Measurements from ENCODE around the gene MARCHF2. TPM values are rescaled to one million over a fixed set of nuclear protein-coding genes. Genes with fewer than 3 reads are reported as not detected.

MARCHF2 gene
- total RNA-seq, 1 experiment from 2014 or later: 27.5 TPM

GRCh38 chr19:8463365-8463764, 50.3 kb downstream of the MARCHF2 start:
- no peaks in the 10 kb centered on the region for H3K27me3 ChIP-seq (ENCODE audit: insufficient read depth, low read length)
- no peaks in the 10 kb centered on the region for H4K20me1 ChIP-seq (ENCODE audit: control insufficient read depth, insufficient read depth, insufficient read length)
- H3K56ac ChIP-seq (ENCODE audit: insufficient read length, low read depth, low read length): no peak overlapping the region
- peaks cover 14% of the 10 kb centered on the region for H3K79me1 ChIP-seq (ENCODE audit: insufficient read depth, low read depth, low read length, poor library complexity, severe bottlenecking)
- H3K4me3 Mint-ChIP-seq: no peak overlapping the region
- H3K4me1 ChIP-seq (ENCODE audit: insufficient read depth, low read length): peaks cover under 1% of the 10 kb centered on the region; the same call in 1 of the 2 replicates
- H4K8ac ChIP-seq (replicated peaks; ENCODE audit: insufficient read length, low read depth, low read length): no peak overlapping the region
- no peaks in the 10 kb centered on the region for H3K27me3 Mint-ChIP-seq (ENCODE audit: low read depth)
- no peak overlapping the region for H4K5ac ChIP-seq (ENCODE audit: insufficient read length, low read depth, low read length)
- H3K4me2 ChIP-seq (ENCODE audit: insufficient read depth, insufficient read length, low read length): no peak overlapping the region
- H2BK5ac ChIP-seq (ENCODE audit: insufficient read length, low read length): no peak overlapping the region
- no peak overlapping the region for H2BK15ac ChIP-seq (ENCODE audit: low read depth, low read length)
- no peaks in the 10 kb centered on the region for H3K9me3 Mint-ChIP-seq
- H3K36me3 Mint-ChIP-seq (ENCODE audit: insufficient read depth in 1 of 3, low read depth in 3 of 3): peaks cover 43 to 81% (median 69%) of the 10 kb centered on the region in 3 experiments; a peak in 6 of 7 replicates
- H3K18ac ChIP-seq (ENCODE audit: insufficient read length, low read depth, low read length): no peak overlapping the region
- no peaks in the 10 kb centered on the region for H3K23me2 ChIP-seq (ENCODE audit: insufficient read length, low read depth, low read length, poor library complexity, severe bottlenecking)
- no CpG with 5 or more reads among the region's 8 CpGs for WGBS (ENCODE audit: extremely low coverage, insufficient read length, low lambda C conversion rate)
- peak overlapping the region; percentile 5 for H3K27ac ChIP-seq (ENCODE audit: insufficient read length, low read depth, low read length)
- H2AK5ac ChIP-seq (ENCODE audit: insufficient read length, low read length): no peak overlapping the region
- H3K79me2 ChIP-seq (ENCODE audit: insufficient read depth, low read length): peaks cover 50% of the 10 kb centered on the region
- DNase-seq: no peak
- no peak overlapping the region for H2BK20ac ChIP-seq (ENCODE audit: low read depth, low read length, poor library complexity, severe bottlenecking)
- no peaks in the 10 kb centered on the region for H3K9me3 ChIP-seq (ENCODE audit: control insufficient read depth, low read depth, low read length)
- H2BK12ac ChIP-seq (ENCODE audit: insufficient read length, low read depth, low read length): no peak overlapping the region
- TF ChIP-seq CTCF (conservative IDR thresholded peaks at IDR 0.05): no peak
- no peak overlapping the region for H3K9ac ChIP-seq (ENCODE audit: extremely low read depth, insufficient read length, low read length)
- H2BK120ac ChIP-seq (ENCODE audit: low read depth, low read length, poor library complexity, severe bottlenecking): no peak overlapping the region
- H3K27ac Mint-ChIP-seq: 0 out of 7 replicates have a peak overlapping the region, but pooled peaks of 1 of the 3 experiments have one; percentile 10
- H3T11ph ChIP-seq (ENCODE audit: low read length): no peak overlapping the region
- H3K23ac ChIP-seq (ENCODE audit: insufficient read length, low read depth, low read length): no peak overlapping the region
- peaks cover 27 to 32% of the 10 kb centered on the region in 2 experiments for H3K4me1 Mint-ChIP-seq
- H3K4ac ChIP-seq (ENCODE audit: low read depth, low read length): no peak overlapping the region
- H3K14ac ChIP-seq (ENCODE audit: insufficient read depth, low read length): no peak overlapping the region
- H2AFZ ChIP-seq (ENCODE audit: low read length): no peak overlapping the region
- H4K91ac ChIP-seq (ENCODE audit: insufficient read length, low read depth, low read length): no peak overlapping the region

Measured in H9 (cell line).